SKM-1 treated with dmso at 0.1 percent for 144 hours (cell line): ENCODE measurements around the gene PPARD.

ENCODE experiments used
- DNase-seq: peaks from one replicate; lab custom pipeline; 2025; ENCODE audit not compliant: unreplicated experiment; lab: John Stamatoyannopoulos, UW

The PPARD gene

GRCh38 chr6:35465646-35466045 lies 123.3 kb downstream of the PPARD start:
- no peak for DNase-seq

GRCh38 chr6:35468181-35468979 lies 126.0 kb downstream of the PPARD start, which contains the start of gene RPL10A:
Gene RPL10A (plus strand): TSS chr6:35468401. CDS start chr6:35468435, 34 bp downstream.
- peak; percentile 95 for DNase-seq

- DNase-seq, result no peak
These were observed 126.8 kb downstream of the PPARD start for GRCh38 chr6:35468980-35469750.

GRCh38 chr6:35469751-35470662 lies 127.6 kb downstream of the PPARD start:
- DNase-seq, result no peak

GRCh38 chr6:35470663-35471120 lies 128.3 kb downstream of the PPARD start:
- no peak for DNase-seq

GRCh38 chr6:35471836-35472345 lies 129.5 kb downstream of the PPARD start:
- DNase-seq, result no peak

- no peak for DNase-seq
These were observed 130.9 kb downstream of the PPARD start for GRCh38 chr6:35473075-35473849.

- DNase-seq, result no peak
These were observed 131.4 kb downstream of the PPARD start for GRCh38 chr6:35473850-35474130.

GRCh38 chr6:35474131-35474941 lies 132.0 kb downstream of the PPARD start:
- DNase-seq, result no peak

- DNase-seq, result no peak
These were observed 132.7 kb downstream of the PPARD start for GRCh38 chr6:35474942-35475570.

GRCh38 chr6:35475573-35475972 lies 133.2 kb downstream of the PPARD start:
- DNase-seq, result no peak

- no peak for DNase-seq
These were observed 133.6 kb downstream of the PPARD start for GRCh38 chr6:35476004-35476403.

- DNase-seq, result no peak
These were observed 134.7 kb downstream of the PPARD start for GRCh38 chr6:35477028-35477427.
